EL (cell line): ENCODE results near the gene PRDX5.
"Not testable (repeated sequence)": the region's sequence is repeated elsewhere in the genome, so short reads cannot be mapped to it uniquely, and the experiment has no call there.

Experiments used
- DNase-seq: peaks from one replicate; pipeline ENCODE4 v3.0.0-alpha.2; 2016

Gene PRDX5

DNA sequence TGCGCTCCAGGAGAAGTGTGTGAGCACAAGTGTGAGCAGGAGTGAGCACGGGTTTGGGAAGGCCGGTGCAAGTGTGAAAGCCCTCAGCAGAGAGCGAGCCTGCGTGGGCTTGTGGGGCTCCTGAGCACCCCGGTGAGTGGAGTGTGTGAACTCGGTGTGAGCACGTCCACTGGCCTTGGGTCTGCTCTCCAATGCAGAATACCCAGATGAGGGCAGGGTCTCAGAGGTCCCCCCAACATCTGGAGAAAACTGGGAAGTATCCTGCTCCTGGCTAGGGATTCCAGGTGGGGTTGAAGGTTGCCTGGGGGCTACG is 11.4 kb upstream of the PRDX5 start:
- DNase-seq = no peak

- DNase-seq = no peak
Observed at GRCh38 chr11:64306876-64307622, 10.9 kb upstream of the PRDX5 start.

GRCh38 chr11:64307795-64308194 is 10.1 kb upstream of the PRDX5 start:
- DNase-seq = not testable (repeated sequence)

DNA sequence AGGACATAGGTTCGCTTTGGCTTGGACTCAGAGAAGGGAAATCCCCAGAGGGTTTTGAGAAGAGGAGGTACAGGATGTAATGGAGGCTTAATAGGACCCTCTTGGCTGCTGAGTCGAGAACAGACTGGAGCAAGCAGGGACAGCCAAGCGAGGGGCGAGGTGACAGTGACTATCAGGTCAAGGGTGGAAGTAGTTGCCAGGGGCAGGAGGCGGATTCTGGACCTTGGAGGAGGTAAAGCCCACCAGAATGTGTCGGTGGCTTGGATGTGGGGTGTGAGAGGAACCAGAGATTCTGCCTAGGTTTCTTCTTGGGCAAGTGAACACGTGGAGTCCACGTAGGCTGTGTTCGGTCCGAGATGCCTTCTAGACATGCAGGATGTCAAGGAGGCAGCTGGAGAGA is 5.0 kb upstream of the PRDX5 start:
- DNase-seq = no peak

GRCh38 chr11:64313491-64314145 is 4.3 kb upstream of the PRDX5 start:
- no peak for DNase-seq

DNA sequence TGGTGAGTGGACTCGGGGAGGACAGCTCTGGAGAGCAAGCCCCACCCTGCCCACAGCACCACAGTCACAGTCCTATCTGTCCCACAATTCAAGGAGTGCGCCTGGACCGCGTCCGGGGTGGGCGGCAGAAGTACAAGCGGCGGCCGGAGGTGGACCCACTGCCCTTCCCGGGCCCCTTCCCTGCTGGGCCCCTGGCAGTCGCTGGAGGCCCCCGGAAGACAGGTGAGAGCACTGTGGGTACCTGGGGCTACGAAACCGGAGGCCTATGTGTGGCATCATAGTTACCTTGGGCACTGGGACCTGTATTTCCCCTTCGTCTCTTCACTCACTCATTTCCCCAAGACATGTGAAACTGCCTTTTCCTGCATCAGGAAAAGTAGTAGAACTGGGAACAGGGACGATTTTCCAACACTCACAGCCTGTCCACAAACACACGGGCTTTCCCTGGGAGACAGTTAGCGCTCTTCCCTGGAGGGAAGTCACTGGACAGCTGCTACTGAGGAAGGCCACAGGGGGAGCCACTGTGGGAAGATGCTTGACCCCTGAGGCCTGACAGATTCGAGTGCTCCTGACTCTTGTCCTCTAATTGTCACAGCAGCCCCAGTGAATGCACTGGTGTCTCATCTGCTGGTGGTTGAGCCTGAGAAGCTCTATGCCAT is 3.6 kb upstream of the PRDX5 start:
- DNase-seq = no peak

- no peak for DNase-seq
Observed at GRCh38 chr11:64314805-64315561, 2.9 kb upstream of the PRDX5 start.

DNA sequence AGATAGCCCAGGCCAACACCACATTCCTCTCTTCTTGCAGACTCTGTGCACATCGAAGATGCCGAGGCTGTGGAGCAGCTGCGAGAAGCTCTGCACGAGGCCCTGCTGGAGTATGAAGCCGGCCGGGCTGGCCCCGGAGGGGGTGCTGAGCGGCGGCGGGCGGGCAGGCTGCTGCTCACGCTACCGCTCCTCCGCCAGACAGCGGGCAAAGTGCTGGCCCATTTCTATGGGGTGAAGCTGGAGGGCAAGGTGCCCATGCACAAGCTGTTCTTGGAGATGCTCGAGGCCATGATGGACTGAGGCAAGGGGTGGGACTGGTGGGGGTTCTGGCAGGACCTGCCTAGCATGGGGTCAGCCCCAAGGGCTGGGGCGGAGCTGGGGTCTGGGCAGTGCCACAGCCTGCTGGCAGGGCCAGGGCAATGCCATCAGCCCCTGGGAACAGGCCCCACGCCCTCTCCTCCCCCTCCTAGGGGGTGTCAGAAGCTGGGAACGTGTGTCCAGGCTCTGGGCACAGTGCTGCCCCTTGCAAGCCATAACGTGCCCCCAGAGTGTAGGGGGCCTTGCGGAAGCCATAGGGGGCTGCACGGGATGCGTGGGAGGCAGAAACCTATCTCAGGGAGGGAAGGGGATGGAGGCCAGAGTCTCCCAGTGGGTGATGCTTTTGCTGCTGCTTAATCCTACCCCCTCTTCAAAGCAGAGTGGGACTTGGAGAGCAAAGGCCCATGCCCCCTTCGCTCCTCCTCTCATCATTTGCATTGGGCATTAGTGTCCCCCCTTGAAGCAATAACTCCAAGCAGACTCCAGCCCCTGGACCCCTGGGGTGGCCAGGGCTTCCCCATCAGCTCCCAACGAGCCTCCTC is 2.0 kb upstream of the PRDX5 start:
- not testable (repeated sequence) for DNase-seq

DNA sequence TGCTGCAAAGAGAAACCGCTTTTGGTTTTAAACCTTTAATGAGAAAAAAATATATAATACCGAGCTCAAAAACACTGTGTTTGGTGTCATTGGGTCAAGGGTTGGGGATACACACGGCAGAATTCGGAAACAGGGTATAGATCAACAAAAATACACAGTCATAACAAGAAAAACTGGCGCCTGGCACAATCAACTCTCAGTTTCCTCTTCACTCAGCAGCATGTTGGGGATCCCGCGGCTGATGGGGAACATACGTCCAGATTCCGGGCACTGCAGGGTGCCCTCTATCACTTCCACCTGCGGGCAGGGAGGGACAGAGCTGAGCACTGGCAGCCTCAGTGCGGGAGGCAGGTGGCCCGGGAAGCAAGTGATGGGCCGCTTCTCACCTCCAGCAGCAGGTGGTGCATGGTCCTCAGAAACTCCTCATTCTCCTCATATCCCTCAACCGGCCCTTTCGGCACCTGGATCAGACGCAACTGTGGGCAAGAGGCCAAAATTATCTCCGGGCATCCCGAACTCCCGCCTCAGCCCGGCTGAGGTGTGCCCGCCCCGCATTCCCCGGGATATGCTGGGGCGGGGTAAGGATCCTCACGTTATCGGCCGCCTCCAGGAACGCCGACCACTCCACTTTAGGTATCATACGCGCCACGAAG is 1.1 kb upstream of the PRDX5 start:
- DNase-seq = no peak

- peak; percentile 97 for DNase-seq
Observed at GRCh38 chr11:64317325-64317960, 478 bp upstream of the PRDX5 start, which contains the start of gene TRMT112. Gene TRMT112, minus strand, starts transcription at chr11:64317559. Its CDS starts 33 bp downstream, at chr11:64317526.

DNA sequence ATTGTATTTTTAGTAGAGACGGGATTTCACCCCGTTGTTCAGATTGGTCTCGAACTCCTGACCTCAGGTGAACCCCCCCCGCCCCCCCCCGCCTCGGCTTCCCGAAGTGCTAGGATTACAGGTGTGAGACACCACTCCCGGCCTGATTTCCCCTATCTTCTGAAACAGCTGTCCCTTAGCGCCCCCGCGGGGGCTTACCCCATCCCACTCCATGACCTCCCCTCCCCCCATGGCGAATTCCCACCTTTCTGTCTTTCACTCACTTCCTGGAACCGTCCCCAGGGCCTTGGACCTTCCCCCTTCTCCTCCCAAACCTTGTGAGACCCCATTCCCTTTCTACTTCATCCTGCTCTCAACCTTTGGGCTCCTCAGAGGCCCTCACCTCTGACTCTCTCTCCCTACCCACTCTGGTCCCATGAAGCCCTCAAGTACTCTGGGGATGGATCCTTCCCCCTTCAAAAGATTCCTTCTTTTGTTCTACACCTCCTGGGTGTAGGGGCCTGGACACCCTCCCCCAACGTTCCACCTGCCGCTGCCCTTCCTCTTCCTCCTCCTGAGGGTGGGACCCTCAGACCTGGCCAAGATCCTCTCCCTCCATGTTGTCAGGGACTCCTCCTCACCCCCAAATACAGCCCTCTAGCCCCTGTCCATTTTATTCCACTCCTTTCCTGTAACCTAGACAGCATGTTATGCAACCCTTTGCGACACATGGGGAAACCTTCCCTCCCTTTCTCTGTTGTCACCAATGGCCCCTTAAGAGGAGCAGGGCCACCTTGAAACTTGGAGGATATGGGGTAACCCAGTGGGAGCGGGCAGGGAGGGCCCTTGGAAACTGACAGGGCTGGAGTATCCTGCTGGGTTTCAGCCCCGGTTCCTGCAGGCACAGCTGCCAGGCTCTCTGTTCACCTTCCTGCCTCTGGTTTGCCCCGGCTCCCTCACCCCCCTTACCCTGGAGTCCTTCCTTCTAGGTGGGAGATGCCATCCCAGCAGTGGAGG is 1.1 kb downstream of the PRDX5 start:
- no peak for DNase-seq

- DNase-seq = no peak
Observed at GRCh38 chr11:64320556-64320955, 2.6 kb downstream of the PRDX5 start.

DNA sequence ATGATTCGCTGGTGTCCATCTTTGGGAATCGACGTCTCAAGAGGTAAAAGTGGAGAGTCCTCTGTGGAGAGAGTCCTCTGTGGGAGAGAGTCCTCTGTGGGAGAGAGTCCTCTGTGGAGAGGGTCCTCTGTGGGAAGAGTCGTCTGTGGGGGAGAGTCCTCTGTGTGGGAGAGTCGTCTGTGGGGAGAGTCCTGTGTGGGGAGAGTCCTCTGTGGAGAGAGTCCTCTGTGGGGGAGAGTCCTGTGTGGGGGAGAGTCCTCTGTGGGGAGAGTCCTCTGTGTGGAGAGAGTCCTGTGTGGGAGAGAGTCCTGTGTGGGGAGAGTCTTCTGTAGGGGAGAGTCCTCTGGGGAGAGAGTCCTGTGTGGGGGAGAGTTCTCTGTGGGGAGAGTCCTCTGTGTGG is 3.1 kb downstream of the PRDX5 start:
- DNase-seq = no peak

DNA sequence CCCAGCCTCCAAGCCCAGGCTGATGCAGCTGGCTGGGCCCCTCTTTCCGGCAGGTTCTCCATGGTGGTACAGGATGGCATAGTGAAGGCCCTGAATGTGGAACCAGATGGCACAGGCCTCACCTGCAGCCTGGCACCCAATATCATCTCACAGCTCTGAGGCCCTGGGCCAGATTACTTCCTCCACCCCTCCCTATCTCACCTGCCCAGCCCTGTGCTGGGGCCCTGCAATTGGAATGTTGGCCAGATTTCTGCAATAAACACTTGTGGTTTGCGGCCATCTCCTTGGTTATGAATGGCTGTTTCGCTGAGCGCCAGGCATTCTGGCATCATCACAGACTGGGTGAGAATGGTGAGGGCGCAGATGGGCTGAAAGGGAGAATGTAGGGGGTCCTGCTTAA is 3.6 kb downstream of the PRDX5 start:
- DNase-seq = no peak

DNA sequence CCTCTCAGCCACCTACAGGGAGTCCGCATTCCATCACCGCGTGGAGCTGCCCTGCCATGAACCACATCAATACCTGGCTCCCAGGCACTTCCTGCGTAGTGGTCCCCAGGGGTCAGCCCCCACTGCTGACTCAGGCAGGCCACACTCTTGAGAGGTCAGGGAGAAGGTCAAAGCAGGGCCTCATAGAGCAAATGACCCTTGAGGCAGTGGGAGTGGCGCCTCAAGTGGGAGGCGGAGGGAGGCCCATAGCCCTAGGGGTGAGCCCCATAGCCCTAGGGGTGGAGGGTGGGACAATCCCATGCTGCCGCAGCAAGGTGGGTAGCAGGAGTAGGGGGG is 5.0 kb downstream of the PRDX5 start:
- no peak for DNase-seq

DNA sequence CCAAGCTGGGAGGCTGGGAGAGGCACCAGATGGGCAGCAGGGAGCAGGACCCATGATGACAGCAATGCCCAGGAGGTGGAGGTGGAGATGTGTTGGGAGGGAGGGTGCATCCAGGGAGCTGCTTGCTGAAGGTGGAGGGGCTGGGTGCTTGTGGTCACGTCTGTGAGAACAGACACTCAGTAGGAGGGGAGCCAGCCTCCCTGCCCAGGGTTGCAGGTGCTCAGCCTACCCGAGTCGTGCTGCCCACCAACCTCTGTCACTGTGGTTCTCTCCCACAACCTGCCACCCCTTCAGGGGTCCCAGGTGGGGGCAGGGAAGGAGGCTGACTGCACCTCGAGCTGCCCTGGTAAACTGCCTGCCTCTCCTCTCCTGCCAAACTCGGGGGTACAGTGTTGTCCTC is 5.5 kb downstream of the PRDX5 start:
- no peak for DNase-seq

DNA sequence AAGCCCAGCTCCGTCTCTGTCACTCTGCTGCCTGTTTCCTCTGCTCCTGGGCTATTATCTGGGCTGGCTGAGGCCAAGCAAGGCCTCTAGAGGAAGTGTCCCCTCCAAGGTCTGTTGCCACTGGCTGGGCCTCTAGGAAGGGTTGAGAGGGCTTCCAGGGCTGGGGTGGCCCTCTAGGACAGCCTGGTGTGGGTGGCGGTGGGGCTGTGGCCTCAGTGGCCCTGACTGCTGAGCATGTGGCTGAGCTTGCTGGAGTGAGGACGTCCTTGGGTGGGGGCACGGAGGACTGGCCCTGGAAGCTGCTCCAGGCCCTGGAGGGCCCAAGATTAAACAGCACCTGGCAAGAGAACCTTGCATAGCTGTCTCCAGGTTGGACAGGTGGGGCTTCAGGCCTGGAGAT is 6.1 kb downstream of the PRDX5 start:
- not testable (repeated sequence) for DNase-seq

DNA sequence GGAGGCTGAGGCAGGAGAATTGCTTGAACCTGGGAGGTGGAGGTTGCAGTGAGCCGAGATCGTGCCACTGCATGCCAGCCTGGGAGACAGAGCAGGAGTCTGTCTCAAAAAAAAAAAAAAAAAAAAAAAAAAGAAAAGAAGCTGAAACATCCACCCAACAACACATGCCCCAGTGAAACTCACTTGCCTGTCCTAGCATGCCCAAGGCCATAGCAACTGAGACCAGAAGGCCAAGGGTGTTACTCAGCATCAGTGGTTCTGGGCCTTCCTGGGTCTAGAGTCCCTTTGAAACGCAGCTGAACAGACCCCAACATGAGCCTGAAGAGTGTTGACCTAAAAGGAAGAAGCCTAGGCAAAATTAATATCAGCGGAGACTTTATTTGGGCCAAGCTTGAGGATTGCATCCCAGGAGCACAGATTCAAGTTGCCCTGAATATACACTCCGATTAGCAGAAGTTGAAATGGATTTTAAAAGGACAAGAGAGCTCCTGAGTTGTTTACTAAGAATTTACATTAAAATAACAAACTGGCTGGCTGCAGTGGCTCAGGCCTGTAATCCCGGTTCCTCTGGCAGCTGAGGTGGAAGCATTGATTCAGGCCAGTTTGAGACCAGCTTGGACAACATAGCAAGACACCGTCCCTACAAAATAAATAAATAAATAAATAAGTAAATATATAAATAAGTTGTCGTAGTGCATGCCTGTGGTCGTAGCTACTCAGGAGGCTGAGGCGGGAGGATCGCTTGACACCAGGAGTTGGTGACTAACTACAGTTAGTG is 7.0 kb downstream of the PRDX5 start:
- no peak for DNase-seq

DNA sequence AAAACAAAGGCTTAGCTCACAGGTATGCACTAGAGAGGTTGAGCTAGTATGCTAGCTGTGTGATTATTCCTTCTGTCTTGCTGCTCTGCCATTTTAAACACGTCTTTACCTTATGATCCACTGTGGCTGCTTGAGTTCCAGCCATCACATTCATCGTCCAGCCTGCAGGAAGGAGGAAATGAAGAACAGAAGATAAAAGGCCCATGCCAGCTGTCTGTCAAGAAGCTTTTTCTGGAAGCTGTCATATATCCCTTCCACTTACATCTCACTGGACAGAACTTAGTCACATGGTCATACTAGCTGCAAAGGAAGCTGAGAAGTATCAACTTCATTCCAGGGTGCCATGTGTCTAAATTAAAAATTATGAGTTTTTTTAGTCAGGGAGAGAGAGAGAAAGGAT is 9.5 kb downstream of the PRDX5 start:
- DNase-seq = no peak
